GM23248 (cell line): Measurements from ENCODE around the gene TENT5C.

Experiments used
- EZH2 ChIP-seq: fragments of 200-600 bp; sonication (generic); IDR thresholded peaks from 2 replicates; pipeline ENCODE4 v1.6.1; 2018; ENCODE audit warnings: antibody characterized with exemption, mild to moderate bottlenecking; ENCODE audit not compliant: insufficient read depth, poor library complexity, severe bottlenecking
- EZH2phosphoT487 ChIP-seq: fragments of 200-600 bp; sonication (generic); IDR thresholded peaks from 2 replicates; pipeline ENCODE4 v1.6.1; 2018; ENCODE audit warnings: antibody characterized with exemption, moderate library complexity, mild to moderate bottlenecking, low read depth; ENCODE audit not compliant: insufficient read depth

DNA sequence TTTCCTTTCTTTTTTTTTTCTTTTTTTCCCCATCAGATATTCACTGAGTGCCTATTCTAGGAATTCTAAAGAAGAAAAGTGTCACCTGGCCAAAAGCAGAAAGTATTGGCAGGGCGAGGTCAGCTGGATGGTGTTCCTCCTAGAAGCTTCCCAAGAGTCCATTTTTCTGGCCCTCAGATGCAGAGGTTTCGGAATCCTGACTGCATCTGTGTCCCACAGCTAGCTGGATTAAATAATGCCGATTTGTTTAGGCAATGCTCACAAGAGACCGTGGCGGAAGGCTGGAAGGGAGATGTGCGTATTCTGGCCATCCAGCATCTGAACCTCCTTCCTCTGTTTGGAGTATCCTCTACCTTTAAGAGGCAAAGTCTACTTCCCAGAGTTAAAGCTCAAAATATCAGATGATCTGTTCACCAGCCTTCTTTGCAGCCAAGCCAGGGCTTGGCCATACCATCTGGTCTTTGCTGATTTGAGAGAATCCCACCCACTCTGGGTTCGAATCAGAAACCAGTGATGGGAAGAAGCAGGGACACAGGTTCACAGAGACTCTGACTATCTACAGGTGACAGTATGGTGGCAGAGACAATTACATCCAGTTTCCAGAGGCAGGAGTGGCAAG, 5.4 kb upstream of the TENT5C start:
- TF ChIP-seq EZH2 (no peak), EZH2phosphoT487 (no peak)
